ENCODE data around the gene MOG.

The MOG gene

GRCh38 chr6:29696147-29697125, 39.5 kb downstream of the MOG start:
- TF ChIP-seq CTCF (IDR thresholded peaks at IDR 0.05; ENCODE audit: insufficient read depth, missing control alignments), result peak; percentile 27
- DNase-seq (ENCODE audit: insufficient read length, low spot score), result no peak
- no peak for FAIRE-seq

- peak; percentile 33 for TF ChIP-seq CTCF (IDR thresholded peaks at IDR 0.05; ENCODE audit: insufficient read depth, missing control alignments)
- FAIRE-seq (no peak), DNase-seq (ENCODE audit: insufficient read length, low spot score) (no peak)
Measured at GRCh38 chr6:29702519-29703103, 45.7 kb downstream of the MOG start.

- TF ChIP-seq CTCF (IDR thresholded peaks at IDR 0.05; ENCODE audit: insufficient read depth, missing control alignments), result peak; percentile 55
- DNase-seq (ENCODE audit: insufficient read length, low spot score) (no peak), FAIRE-seq (no peak)
Measured at GRCh38 chr6:29705389-29706231, 48.7 kb downstream of the MOG start.

- DNase-seq (ENCODE audit: insufficient read length, low spot score) (no peak), FAIRE-seq (no peak)
- TF ChIP-seq CTCF (IDR thresholded peaks at IDR 0.05; ENCODE audit: insufficient read depth, missing control alignments), result no peak
Measured at GRCh38 chr6:29708432-29709179, 51.7 kb downstream of the MOG start.

GRCh38 chr6:29709188-29709587, 52.3 kb downstream of the MOG start:
- FAIRE-seq, result no peak
- TF ChIP-seq CTCF (IDR thresholded peaks at IDR 0.05; ENCODE audit: insufficient read depth, missing control alignments), result no peak
- DNase-seq (ENCODE audit: insufficient read length, low spot score), result no peak

- no peak for FAIRE-seq
- no peak for TF ChIP-seq CTCF (IDR thresholded peaks at IDR 0.05; ENCODE audit: insufficient read depth, missing control alignments)
- DNase-seq (ENCODE audit: insufficient read length, low spot score), result no peak
Measured at GRCh38 chr6:29710281-29710941, 53.5 kb downstream of the MOG start.

Data from D721Med (cell line).